ENCODE results near the gene DEPDC5.
"Not testable (repeated sequence)": the region's sequence is repeated elsewhere in the genome, so short reads cannot be mapped to it uniquely, and the experiment has no call there.

Gene DEPDC5

DNA sequence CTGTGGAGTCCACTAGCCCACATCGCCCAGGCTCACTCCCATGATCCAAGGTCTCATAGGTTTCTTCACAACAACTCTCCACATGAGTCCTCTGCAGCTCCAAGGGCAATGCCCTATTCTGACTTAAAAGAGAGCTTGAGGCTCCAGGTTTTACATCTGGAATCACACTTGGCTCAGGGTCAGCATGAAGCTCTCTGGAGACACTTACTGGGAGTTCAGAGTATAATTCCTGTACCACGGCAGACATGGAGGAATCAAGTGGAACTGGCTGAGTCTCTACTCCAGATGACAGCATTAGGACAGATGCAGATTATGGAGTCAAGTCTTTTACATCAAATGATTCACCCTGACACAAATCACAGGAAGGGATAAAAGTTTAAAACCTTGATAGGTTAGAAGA, 15.3 kb upstream of the DEPDC5 start:
- TF ChIP-seq, protein P1, sequence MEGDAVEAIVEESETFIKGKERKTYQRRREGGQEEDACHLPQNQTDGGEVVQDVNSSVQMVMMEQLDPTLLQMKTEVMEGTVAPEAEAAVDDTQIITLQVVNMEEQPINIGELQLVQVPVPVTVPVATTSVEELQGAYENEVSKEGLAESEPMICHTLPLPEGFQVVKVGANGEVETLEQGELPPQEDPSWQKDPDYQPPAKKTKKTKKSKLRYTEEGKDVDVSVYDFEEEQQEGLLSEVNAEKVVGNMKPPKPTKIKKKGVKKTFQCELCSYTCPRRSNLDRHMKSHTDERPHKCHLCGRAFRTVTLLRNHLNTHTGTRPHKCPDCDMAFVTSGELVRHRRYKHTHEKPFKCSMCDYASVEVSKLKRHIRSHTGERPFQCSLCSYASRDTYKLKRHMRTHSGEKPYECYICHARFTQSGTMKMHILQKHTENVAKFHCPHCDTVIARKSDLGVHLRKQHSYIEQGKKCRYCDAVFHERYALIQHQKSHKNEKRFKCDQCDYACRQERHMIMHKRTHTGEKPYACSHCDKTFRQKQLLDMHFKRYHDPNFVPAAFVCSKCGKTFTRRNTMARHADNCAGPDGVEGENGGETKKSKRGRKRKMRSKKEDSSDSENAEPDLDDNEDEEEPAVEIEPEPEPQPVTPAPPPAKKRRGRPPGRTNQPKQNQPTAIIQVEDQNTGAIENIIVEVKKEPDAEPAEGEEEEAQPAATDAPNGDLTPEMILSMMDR (IDR thresholded peaks at IDR 0.05; ENCODE audit: low read depth, low read length): no peak
- no peak for DNase-seq (ENCODE audit: extremely low read depth, low read depth)

DNA sequence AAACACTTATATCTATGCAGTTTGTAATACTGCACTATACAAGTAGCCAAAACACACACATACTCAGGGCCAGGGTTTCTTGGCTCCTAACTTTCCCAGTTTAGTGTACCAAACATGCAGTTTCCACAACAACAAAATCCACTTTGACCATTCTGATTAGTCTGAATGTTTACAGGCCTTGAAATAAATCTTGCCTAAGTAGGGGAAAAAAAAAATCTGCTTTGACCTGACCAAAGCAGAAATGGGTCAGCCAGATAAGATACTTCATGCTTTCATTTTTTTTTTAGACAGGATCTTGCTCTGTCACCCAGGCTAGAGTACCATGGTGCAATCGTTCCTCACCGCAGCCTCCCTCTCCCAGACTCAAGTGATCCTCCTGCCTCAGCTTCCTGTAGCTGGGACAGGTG, 14.0 kb upstream of the DEPDC5 start:
- DNase-seq (ENCODE audit: extremely low read depth, low read depth): no peak

DNA sequence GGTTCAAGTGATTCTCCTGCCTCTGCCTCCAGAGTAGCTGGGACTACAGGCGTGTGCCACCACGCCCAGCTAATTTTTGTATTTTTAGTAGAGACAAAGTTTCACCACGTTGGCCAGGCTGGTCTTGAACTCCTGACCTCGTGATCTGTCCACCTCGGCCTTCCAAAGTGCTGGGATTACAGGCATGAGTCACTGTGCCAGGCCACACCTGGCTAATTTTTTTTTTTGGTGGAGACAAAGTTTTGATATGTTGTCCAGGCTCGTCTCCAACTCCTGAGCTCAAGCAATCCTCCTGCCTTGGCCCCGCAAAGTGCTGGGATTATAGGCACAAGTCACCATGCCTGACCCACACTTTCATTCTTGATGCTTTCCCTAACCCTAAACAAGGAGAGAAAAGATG, 13.5 kb upstream of the DEPDC5 start:
- DNase-seq (ENCODE audit: extremely low read depth, low read depth): not testable (repeated sequence)

More for the DNA sequence above, 14.0 kb upstream of the DEPDC5 start:
- TF ChIP-seq, protein P1 (IDR thresholded peaks at IDR 0.05; ENCODE audit: low read depth, low read length): no peak

DNA sequence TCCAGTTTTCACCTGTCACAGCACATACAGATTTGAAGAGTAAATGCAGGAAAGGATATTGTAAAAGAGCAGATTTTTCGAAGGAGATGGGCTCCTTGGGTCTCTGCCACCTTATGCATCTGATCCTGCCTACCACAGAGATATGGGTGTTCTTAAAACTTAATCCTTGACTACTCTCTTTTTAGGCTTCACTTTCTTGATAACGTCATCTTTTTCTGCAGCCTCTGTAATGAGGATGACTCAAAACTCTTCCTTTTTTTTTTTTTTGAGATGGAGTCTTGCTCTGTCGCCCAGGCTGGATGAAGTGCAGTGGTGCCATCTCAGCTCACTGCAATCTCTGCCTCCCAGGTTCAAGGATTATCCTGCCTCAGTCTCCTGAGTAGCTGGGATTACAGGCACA, 11.7 kb upstream of the DEPDC5 start:
- DNase-seq (ENCODE audit: extremely low read depth, low read depth): no peak
- TF ChIP-seq, protein P1 (IDR thresholded peaks at IDR 0.05; ENCODE audit: low read depth, low read length): no peak

DNA sequence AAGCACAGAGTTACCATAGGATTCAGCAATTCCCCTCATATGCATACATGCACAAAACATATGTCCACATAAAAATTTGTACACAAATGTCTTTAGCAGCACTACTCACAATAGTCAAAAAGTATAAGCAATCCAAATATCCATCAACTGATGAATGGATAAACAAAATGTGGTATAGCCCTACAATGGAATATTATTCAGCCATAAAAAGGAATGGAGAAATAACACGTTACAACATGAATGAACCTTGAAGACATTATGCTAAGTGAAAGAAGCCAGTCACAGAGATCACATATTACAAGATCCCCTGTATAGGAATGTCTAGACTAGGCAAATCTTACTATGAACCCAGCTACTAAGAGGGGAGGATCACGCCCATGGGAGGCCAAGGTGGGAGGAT, 11.1 kb upstream of the DEPDC5 start:
- no peak for DNase-seq (ENCODE audit: extremely low read depth, low read depth)
- TF ChIP-seq, protein P1 (IDR thresholded peaks at IDR 0.05; ENCODE audit: low read depth, low read length): no peak

DNA sequence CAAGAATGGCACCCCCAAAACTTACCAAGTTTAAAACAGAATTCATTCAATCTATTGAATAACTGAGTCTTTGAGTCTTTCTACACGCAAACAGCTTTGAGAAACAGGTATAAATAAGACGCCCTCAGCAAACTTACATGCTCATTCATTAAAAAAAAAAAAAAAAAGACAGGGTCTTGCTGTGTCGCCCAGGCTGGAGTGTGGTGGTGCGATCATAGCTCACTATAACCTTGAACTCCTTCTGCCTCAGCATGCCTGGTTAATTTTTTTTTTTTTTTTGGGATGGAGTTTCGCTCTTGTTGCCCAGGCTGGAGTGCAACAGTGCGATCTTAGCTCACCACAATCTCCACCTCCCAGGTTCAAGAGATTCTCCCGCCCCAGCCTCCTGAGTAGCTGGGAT, 9.9 kb upstream of the DEPDC5 start:
- TF ChIP-seq, protein P1 (IDR thresholded peaks at IDR 0.05; ENCODE audit: low read depth, low read length): no peak
- DNase-seq (ENCODE audit: extremely low read depth, low read depth): no peak

DNA sequence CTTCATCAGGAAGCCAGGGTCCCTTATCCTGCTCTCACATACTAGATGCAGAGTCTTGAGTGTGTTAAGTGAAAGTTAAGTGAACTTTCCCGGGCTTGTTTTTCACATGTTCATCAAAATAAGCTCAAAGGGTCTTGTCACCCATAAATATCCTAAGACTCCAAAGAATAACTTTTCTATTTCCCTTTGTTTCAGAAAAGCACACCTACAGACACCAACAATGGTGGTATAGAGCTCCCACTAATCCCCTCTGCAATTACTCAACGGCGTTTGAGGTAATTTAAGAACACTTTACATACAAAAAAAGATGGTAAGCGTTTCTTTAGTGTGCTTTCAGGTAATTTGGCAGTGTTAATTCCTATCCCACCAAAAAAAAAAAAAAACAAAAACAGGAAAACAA, 6.4 kb upstream of the DEPDC5 start:
- no peak for DNase-seq (ENCODE audit: extremely low read depth, low read depth)
- TF ChIP-seq, protein P1 (IDR thresholded peaks at IDR 0.05; ENCODE audit: low read depth, low read length): no peak

DNA sequence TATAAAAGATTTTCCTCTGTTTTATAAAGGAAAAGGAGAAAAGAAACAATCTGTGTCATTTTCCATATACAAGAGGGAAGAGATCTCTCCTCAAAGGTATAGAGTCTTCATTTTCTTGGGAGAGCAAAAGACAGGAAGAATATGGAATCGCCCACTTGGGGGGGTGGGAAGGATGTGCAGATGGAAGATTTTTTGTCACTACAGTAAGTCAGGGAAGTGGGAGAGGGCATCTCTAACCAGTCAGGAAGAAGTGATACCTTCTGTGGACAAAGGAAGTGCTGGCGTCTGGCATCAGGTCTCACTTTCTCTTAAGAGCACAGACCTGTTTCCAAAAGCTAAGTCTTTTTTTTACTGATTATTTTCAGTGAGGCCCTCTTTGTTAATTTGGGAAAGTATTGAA, 5.3 kb upstream of the DEPDC5 start:
- TF ChIP-seq, protein P1 (IDR thresholded peaks at IDR 0.05; ENCODE audit: low read depth, low read length): no peak
- DNase-seq (ENCODE audit: extremely low read depth, low read depth): no peak
